Thyroid gland (tissue), 4 donors: ENCODE data around the gene ALCAM.

ENCODE experiments used
- POLR2A ChIP-seq, 2 donors: fragments of 450-650 bp; IDR thresholded peaks; one replicate each; pipeline ENCODE4 v1.6.1; 2017; ENCODE audit warnings: antibody characterized with exemption in 2 of 2, mild to moderate bottlenecking in 2 of 2, moderate library complexity in 1 of 2
- TF ChIP-seq, protein P1 (sequence below), 6 experiments: fragments of 200-600 bp in 3 of 6; fragments of 450-650 bp in 3 of 6; sonication (generic) in 3 of 6; IDR thresholded peaks; one replicate each; pipeline ENCODE4 v1.5.1; 2016 to 2019; ENCODE audit warnings: antibody characterized with exemption in 6 of 6, mild to moderate bottlenecking in 2 of 6, inconsistent platforms in 1 of 6, moderate library complexity in 1 of 6

DNA sequence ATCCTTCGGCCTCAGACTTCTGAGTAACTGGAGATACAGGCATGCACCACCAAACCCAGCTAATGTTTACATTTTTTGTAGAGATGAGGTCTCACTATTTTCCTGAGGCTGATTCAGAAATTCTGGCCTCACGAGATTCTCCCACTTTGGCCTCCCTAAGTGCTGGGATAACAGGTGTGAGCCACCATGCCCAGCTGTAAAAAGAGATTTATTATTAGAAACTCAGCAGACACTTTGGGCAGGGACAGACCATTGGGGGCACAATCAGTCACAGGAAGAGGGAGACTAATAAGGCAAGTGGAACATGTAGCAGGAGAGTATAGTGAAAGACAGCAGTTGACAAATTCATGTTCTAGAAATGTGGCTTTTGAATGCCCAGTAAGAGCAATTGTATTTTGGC, 252.9 kb downstream of the ALCAM start:
- TF ChIP-seq, protein P1, sequence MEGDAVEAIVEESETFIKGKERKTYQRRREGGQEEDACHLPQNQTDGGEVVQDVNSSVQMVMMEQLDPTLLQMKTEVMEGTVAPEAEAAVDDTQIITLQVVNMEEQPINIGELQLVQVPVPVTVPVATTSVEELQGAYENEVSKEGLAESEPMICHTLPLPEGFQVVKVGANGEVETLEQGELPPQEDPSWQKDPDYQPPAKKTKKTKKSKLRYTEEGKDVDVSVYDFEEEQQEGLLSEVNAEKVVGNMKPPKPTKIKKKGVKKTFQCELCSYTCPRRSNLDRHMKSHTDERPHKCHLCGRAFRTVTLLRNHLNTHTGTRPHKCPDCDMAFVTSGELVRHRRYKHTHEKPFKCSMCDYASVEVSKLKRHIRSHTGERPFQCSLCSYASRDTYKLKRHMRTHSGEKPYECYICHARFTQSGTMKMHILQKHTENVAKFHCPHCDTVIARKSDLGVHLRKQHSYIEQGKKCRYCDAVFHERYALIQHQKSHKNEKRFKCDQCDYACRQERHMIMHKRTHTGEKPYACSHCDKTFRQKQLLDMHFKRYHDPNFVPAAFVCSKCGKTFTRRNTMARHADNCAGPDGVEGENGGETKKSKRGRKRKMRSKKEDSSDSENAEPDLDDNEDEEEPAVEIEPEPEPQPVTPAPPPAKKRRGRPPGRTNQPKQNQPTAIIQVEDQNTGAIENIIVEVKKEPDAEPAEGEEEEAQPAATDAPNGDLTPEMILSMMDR (IDR thresholded peaks at IDR 0.05) = no peak
- no peak for TF ChIP-seq POLR2A (IDR thresholded peaks at IDR 0.05)
